Stimulated activated CD4-positive, alpha-beta T cell treated with anti-CD3 and anti-CD28 coated beads, Interleukin-2, amount 100 ng/mL, for 24 hours (primary cell): Measurements from ENCODE around the gene HOXC5.

ENCODE experiments used
- DNase-seq, 2 donors: peaks; one replicate each; pipeline ENCODE4 v3.0.0-alpha.2; 2020

The HOXC5 gene

GRCh38 chr12:54008260-54008552 lies 24.6 kb upstream of the HOXC5 start:
- no peak for DNase-seq

- DNase-seq = peak; percentile 40 to 51
Measured at GRCh38 chr12:54009171-54010052, 23.4 kb upstream of the HOXC5 start.

- DNase-seq = no peak
Measured at GRCh38 chr12:54010053-54010971, 22.5 kb upstream of the HOXC5 start.

- DNase-seq = no peak
Measured at GRCh38 chr12:54010972-54011664, 21.7 kb upstream of the HOXC5 start.

- DNase-seq = no peak
Measured at GRCh38 chr12:54011665-54012532, 21.0 kb upstream of the HOXC5 start.

GRCh38 chr12:54012631-54013409 lies 20.0 kb upstream of the HOXC5 start:
- no peak for DNase-seq

GRCh38 chr12:54014377-54015017 lies 18.4 kb upstream of the HOXC5 start:
- no peak for DNase-seq

GRCh38 chr12:54015018-54015931 lies 17.6 kb upstream of the HOXC5 start:
- DNase-seq = no peak

- DNase-seq = no peak
Measured at GRCh38 chr12:54016051-54016450, 16.8 kb upstream of the HOXC5 start.

- no peak for DNase-seq
Measured at GRCh38 chr12:54016478-54016964, 16.3 kb upstream of the HOXC5 start.

GRCh38 chr12:54017027-54017788 lies 15.6 kb upstream of the HOXC5 start:
- no peak for DNase-seq

GRCh38 chr12:54017878-54018467 lies 14.9 kb upstream of the HOXC5 start:
- DNase-seq = peak; percentile 69 to 76

GRCh38 chr12:54018468-54018984 lies 14.3 kb upstream of the HOXC5 start:
- no peak for DNase-seq

GRCh38 chr12:54019091-54019811 lies 13.6 kb upstream of the HOXC5 start:
- no peak for DNase-seq

- no peak for DNase-seq
Measured at GRCh38 chr12:54019924-54020590, 12.8 kb upstream of the HOXC5 start.

GRCh38 chr12:54020591-54021405 lies 12.1 kb upstream of the HOXC5 start:
- DNase-seq = no peak
